T-cell (primary cell): ENCODE measurements around the gene CCNJL. TPM values are rescaled to one million over a fixed set of nuclear protein-coding genes. Genes with fewer than 3 reads are reported as not detected.
"Not testable (repeated sequence)": the region's sequence is repeated elsewhere in the genome, so short reads cannot be mapped to it uniquely, and the experiment has no call there.

Source experiments
- ATAC-seq, 4 experiments: fragments of 200-7000 bp in 3 of 4; fragments of 150-1000 bp in 1 of 4; cut with Tn5 transposase; replicated peaks in 1 of 4; 1 replicate in 3 of 4; 2 replicates in 1 of 4; pipeline ENCODE4 v1.10.0; 2021; ENCODE audit warnings: moderate library complexity in 3 of 4, mild to moderate bottlenecking in 2 of 4, moderate number of reproducible peaks in 1 of 4
- CTCF ChIA-PET, 2 donors: fragments of 300-600 bp; sonication (Branson Sonifier 250); formaldehyde crosslinking; loops; one replicate each; lab custom pipeline; 2022; ENCODE audit warnings: antibody characterized with exemption in 2 of 2; lab: Charles Lee
- POLR2A ChIA-PET, 2 donors: fragments of 300-600 bp; sonication (Branson Sonifier 250); formaldehyde crosslinking; loops; one replicate each; lab custom pipeline; 2022; ENCODE audit warnings: antibody characterized with exemption in 2 of 2; lab: Charles Lee
- DNase-seq, 35 experiments: peaks; one replicate each; pipeline versions ENCODE4 v3.0.0 to v3.0.0-alpha.2; 2013 to 2023
- H3K27ac ChIP-seq: one replicate; pipeline ENCODE4 v1.5.1; 2013; ENCODE audit warnings: low read length
- H3K27me3 ChIP-seq, 2 experiments: replicated peaks in 1 of 2; 1 replicate in 1 of 2; 2 replicates in 1 of 2; pipeline versions ENCODE4 v1.6.1 to v1.7.0; 2013; ENCODE audit warnings: low read length in 1 of 2, mixed read lengths in 1 of 2; ENCODE audit not compliant: control insufficient read depth in 2 of 2, insufficient read depth in 2 of 2; ENCODE audit errors: extremely low read depth in 1 of 2
- H3K36me3 ChIP-seq, 2 donors: 1 replicate in 1 of 2; 2 replicates in 1 of 2; pipeline versions ENCODE4 v1.6.1 to v1.7.0; 2013; ENCODE audit warnings: low read length in 1 of 2; ENCODE audit not compliant: control insufficient read depth in 2 of 2, insufficient read depth in 1 of 2; ENCODE audit errors: extremely low read depth in 1 of 2
- H3K4me1 ChIP-seq, 2 experiments: 1 replicate in 1 of 2; 2 replicates in 1 of 2; pipeline versions ENCODE4 v1.6.1 to v1.7.0; 2013; ENCODE audit warnings: low read length in 2 of 2, mixed read lengths in 1 of 2; ENCODE audit not compliant: insufficient read depth in 2 of 2, control insufficient read depth in 1 of 2; ENCODE audit errors: extremely low read depth in 1 of 2
- H3K4me3 ChIP-seq, 2 donors: 1 replicate in 1 of 2; 2 replicates in 1 of 2; pipeline versions ENCODE4 v1.5.1 to v1.7.0; 2013; ENCODE audit warnings: mild to moderate bottlenecking in 2 of 2, low read length in 1 of 2, moderate library complexity in 1 of 2; ENCODE audit not compliant: control insufficient read depth in 1 of 2; ENCODE audit errors: extremely low read depth in 1 of 2
- H3K9me3 ChIP-seq: 2 replicates; pipeline ENCODE4 v1.7.0; 2013
- H3K27ac Mint-ChIP-seq, 2 donors: one replicate each; pipeline ENCODE4 v1.8.0; 2020 to 2021; ENCODE audit warnings: mild to moderate bottlenecking in 2 of 2, mixed read lengths in 2 of 2
- H3K27me3 Mint-ChIP-seq, 2 donors: one replicate each; pipeline ENCODE4 v1.8.0; 2021 to 2022; ENCODE audit warnings: mixed read lengths in 2 of 2
- H3K36me3 Mint-ChIP-seq: one replicate; pipeline ENCODE4 v1.8.0; 2021; ENCODE audit warnings: mixed read lengths
- H3K4me1 Mint-ChIP-seq, 3 donors: one replicate each; pipeline ENCODE4 v1.8.0; 2020 to 2022; ENCODE audit warnings: mixed read lengths in 3 of 3, mild to moderate bottlenecking in 1 of 3
- H3K4me3 Mint-ChIP-seq, 3 donors: one replicate each; pipeline ENCODE4 v1.8.0; 2020 to 2022; ENCODE audit warnings: mild to moderate bottlenecking in 3 of 3, mixed read lengths in 3 of 3, moderate library complexity in 3 of 3
- H3K9me3 Mint-ChIP-seq, 3 donors: one replicate each; pipeline ENCODE4 v1.8.0; 2020 to 2022; ENCODE audit warnings: mixed read lengths in 3 of 3
- WGBS: methylation state at CpG from one replicate; pipeline ENCODE4 v1.1.5; 2013; ENCODE audit warnings: missing lambda C conversion rate; ENCODE audit not compliant: insufficient coverage; 5-methylcytosine and 5-hydroxymethylcytosine counted together
- total RNA-seq, 35 experiments: library from RNA in 6 of 35; stranded (reverse) in 6 of 35; fragments of 120-200 nt in 1 of 35; gene quantifications; one replicate each; pipeline versions ENCODE4 v1.2.1 to v1.2.4 and lab custom pipeline; 2013 to 2026

The CCNJL gene
- total RNA-seq, 5 donors from 2014 or later (not counting 1 experiment from before 2014, with no cell fraction given), result 0.33 to 0.41 (median 0.35) TPM; not detected in 2

DNA sequence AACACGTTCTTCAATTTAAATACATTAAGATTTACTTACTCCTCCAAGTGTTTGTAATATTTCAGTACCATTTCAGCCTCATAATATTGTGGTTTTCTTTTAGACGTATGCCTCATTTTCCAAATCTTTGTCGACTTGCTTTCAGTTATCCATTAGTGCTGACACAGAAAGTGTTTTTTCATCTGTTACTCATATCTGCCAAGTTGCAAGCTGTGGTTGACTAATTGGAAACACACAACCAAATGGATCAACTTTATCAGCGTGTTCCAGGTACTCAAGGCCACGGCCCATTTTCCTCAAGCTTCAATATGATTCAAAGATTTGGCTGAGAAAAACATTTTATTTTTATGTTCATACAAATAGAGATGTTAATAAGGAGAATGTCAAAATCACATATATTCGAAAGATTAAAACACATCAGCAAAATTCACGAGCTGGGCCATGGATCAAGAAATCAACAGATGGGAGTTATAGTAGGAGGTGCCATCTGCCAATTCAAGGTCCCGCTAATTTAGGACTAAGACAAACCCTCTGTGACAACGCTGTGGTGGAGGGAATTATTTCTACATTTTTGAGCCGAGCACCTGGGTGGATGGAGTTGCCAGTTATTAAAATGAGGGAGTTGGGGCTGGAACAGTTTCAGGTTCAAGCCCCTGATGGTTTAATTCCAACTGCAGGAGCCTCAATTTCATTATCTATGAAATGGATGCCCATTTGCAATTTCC, 27.2 kb upstream of the CCNJL start:
- ChIA-PET POLR2A (no interaction called here), CTCF (no interaction called here)

DNA sequence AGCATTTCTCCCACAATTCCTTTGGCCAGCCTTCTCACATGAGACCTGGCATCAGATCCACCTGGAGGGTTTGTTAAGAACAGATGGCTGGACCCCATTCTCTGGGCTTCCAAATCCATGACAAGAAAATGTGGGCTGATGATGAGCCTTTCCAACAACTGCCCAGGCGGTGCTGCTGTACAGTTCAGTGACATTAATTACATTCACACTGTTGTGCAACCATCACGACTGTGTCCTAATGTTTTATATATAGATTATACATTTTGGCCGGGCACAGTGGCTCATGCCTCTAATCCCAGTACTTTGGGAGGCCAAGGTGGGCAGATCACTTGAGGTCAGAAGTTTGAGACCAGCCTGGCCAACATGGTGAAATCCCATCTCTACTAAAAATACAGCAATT, 22.4 kb upstream of the CCNJL start:
- H3K4me3 ChIP-seq, H3K4me1 ChIP-seq, POLR2A ChIA-PET, H3K9me3 ChIP-seq, H3K36me3 Mint-ChIP-seq, DNase-seq, H3K36me3 ChIP-seq, H3K4me1 Mint-ChIP-seq, H3K27ac Mint-ChIP-seq, CTCF ChIA-PET, H3K4me3 Mint-ChIP-seq, H3K27me3 ChIP-seq, ATAC-seq, H3K9me3 Mint-ChIP-seq, H3K27ac ChIP-seq, H3K27me3 Mint-ChIP-seq: not testable (repeated sequence)
- no CpG with 5 or more reads among the region's 3 CpGs for WGBS

More for the DNA sequence above, 27.2 kb upstream of the CCNJL start:
- H3K4me1 Mint-ChIP-seq, result no peaks in the 10 kb centered on the region
- H3K27ac ChIP-seq, result no peak overlapping the region
- H3K9me3 Mint-ChIP-seq, result no peaks in the 10 kb centered on the region
- no peak for DNase-seq
- whole genome bisulfite sequencing, result no CpG with 5 or more reads among the region's 10 CpGs
- no peak for ATAC-seq
- no peaks in the 10 kb centered on the region for H3K36me3 ChIP-seq
- H3K4me1 ChIP-seq, result no peaks in the 10 kb centered on the region
- no peak overlapping the region for H3K4me3 ChIP-seq
- no peak overlapping the region for H3K4me3 Mint-ChIP-seq
- H3K27me3 ChIP-seq, result peaks cover 0 to 4% of the 10 kb centered on the region in 2 experiments
- no peak overlapping the region for H3K27ac Mint-ChIP-seq
- no peaks in the 10 kb centered on the region for H3K27me3 Mint-ChIP-seq
- H3K36me3 Mint-ChIP-seq, result no peaks in the 10 kb centered on the region
- H3K9me3 ChIP-seq, result no peaks in the 10 kb centered on the region

DNA sequence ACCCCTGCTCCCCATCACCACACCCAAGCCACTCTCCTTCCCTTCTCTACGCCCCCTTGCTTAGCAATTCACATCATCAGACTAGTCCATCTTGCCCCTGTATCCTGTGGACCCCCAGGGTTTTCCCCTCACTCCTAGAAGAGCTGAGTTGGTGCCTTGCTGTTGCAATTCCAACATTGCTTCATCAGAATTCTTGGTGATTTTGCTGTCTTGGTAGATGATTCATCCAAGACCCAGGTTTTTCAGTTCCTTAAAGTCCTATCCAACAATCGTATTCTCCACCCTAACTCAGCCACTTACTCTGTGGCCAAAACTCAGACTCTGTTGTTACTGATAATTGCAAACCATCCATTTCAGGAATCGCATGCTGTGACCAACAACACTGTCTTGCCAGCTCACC, 21.4 kb upstream of the CCNJL start:
- DNase-seq (no peak), ATAC-seq (no peak)
- H3K4me1 Mint-ChIP-seq, result peaks cover 0 to 4% (median 2%) of the 10 kb centered on the region in 3 donors
- H3K27me3 Mint-ChIP-seq, result peaks cover 2 to 7% of the 10 kb centered on the region in 2 donors
- no peak overlapping the region for H3K4me3 ChIP-seq
- POLR2A ChIA-PET, result no interaction called here
- H3K36me3 ChIP-seq, result no peaks in the 10 kb centered on the region
- peaks cover 0 to 3% of the 10 kb centered on the region in 2 experiments for H3K27me3 ChIP-seq
- H3K9me3 ChIP-seq, result no peaks in the 10 kb centered on the region
- H3K27ac Mint-ChIP-seq, result no peak overlapping the region
- H3K27ac ChIP-seq, result no peak overlapping the region
- CTCF ChIA-PET, result no interaction called here
- H3K36me3 Mint-ChIP-seq, result no peaks in the 10 kb centered on the region
- no peaks in the 10 kb centered on the region for H3K4me1 ChIP-seq
- 58% methylated on average over 3 of the region's 3 CpGs for WGBS
- no peaks in the 10 kb centered on the region for H3K9me3 Mint-ChIP-seq
- no peak overlapping the region for H3K4me3 Mint-ChIP-seq

DNA sequence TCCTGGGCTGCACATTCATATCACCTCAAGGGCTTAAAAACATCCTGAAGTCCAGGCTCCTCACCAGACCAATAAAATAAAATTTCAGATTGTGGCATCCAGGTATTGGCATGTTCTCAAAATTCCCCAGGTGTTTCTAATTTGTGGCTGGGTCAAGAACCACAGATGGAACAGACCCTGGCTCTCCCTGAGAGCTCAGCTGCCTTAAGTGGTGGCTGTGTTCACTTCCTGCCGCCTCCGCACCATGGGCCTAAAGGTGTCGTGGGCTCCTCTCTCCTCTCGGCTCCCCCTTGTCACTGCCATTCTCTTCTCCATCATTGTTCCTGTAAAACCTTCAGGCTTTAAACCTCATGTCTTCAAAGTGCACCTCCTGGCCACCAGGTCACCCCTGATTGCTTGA, 17.8 kb upstream of the CCNJL start:
- 21% methylated on average over 4 of the region's 4 CpGs for WGBS
- H3K27ac Mint-ChIP-seq, result no peak overlapping the region

DNA sequence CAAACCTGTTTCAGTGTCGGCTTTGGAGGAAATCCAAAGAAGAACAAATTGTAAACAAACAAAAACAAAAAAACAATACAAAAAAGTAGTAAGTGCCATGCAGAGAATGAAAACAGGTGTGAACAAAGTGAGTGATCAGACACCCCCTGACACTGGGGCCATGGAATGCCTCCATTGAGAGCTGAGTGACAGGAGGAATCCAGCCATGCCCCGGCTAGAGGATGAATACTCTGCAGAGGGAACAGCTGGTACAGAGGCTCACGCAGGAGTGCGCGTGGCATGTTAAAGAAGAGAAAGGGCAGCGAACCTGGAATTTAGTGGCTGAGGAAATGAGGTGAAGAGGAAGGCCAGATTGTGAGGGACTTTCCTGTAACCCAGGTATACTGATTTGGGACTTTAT, 15.5 kb upstream of the CCNJL start:
- Histone ChIP-seq H3K9me3 (no peaks in the 10 kb centered on the region), H3K36me3 (no peaks in the 10 kb centered on the region), H3K27me3 (no peaks in the 10 kb centered on the region), H3K4me1 (no peaks in the 10 kb centered on the region), H3K27ac (no peak overlapping the region), H3K4me3 (no peak overlapping the region)
- peaks cover 5 to 6% of the 10 kb centered on the region in 2 donors for H3K27me3 Mint-ChIP-seq
- no peak overlapping the region for H3K27ac Mint-ChIP-seq
- CTCF ChIA-PET, result no interaction called here
- no peaks in the 10 kb centered on the region for H3K36me3 Mint-ChIP-seq
- WGBS, result 98% methylated on average over 5 of the region's 6 CpGs
- ATAC-seq (no peak), DNase-seq (no peak)
- POLR2A ChIA-PET, result interaction anchor here in 1 of 2 donors (0.6 kb wide), 1 partner anchor 130 kb away, joined by 3 read pairs; no protein-coding TSS in a partner anchor
- no peaks in the 10 kb centered on the region for H3K9me3 Mint-ChIP-seq
- H3K4me3 Mint-ChIP-seq, result no peak overlapping the region
- H3K4me1 Mint-ChIP-seq, result peaks cover 0 to 4% (median 2%) of the 10 kb centered on the region in 3 donors

More for the DNA sequence above, 17.8 kb upstream of the CCNJL start:
- Histone ChIP-seq H3K27ac (no peak overlapping the region), H3K4me3 (no peak overlapping the region), H3K4me1 (no peaks in the 10 kb centered on the region), H3K9me3 (no peaks in the 10 kb centered on the region), H3K36me3 (no peaks in the 10 kb centered on the region), H3K27me3 (peaks cover 0 to 3% of the 10 kb centered on the region in 2 experiments)
- DNase-seq (no peak), ATAC-seq (no peak)
- CTCF ChIA-PET, result no interaction called here
- Mint-ChIP-seq H3K4me3 (no peak overlapping the region), H3K4me1 (peaks cover 0 to 4% (median 2%) of the 10 kb centered on the region in 3 donors), H3K36me3 (no peaks in the 10 kb centered on the region), H3K9me3 (no peaks in the 10 kb centered on the region), H3K27me3 (peaks cover 5 to 7% of the 10 kb centered on the region in 2 donors)
- POLR2A ChIA-PET, result interaction anchor here in 1 of 2 donors (0.5 kb wide), 1 partner anchor 574 kb away, joined by 3 read pairs; no protein-coding TSS in a partner anchor

DNA sequence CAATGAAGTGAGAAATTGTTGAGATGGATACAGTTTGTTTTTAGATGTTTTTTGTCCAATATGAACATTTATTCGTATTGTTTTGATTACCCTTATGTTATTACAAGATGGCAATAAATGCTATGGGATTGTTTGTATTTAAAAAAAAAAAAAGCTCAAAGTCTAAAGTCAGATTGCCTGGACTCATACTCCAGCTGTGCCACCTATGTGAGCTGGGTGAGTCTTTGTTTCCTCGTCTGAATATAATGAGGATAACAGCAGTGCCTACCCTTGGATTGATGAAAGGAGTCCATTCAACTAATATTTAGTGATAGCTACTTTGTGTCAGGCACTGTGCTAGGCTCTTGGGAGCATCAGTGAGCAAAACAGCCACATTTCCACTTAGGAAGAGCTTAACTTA, 14.6 kb upstream of the CCNJL start:
- Histone ChIP-seq H3K36me3 (no peaks in the 10 kb centered on the region), H3K4me3 (no peak overlapping the region), H3K27ac (no peak overlapping the region), H3K9me3 (no peaks in the 10 kb centered on the region), H3K4me1 (no peaks in the 10 kb centered on the region), H3K27me3 (no peaks in the 10 kb centered on the region)
- Mint-ChIP-seq H3K4me3 (no peak overlapping the region), H3K27ac (no peak overlapping the region), H3K4me1 (peaks cover 0 to 4% (median 2%) of the 10 kb centered on the region in 3 donors), H3K27me3 (peaks cover 6 to 9% of the 10 kb centered on the region in 2 donors), H3K9me3 (no peaks in the 10 kb centered on the region), H3K36me3 (no peaks in the 10 kb centered on the region)
- POLR2A ChIA-PET, result no interaction called here
- ATAC-seq (no peak), DNase-seq (no peak)
- no CpG with 5 or more reads among the region's 2 CpGs for WGBS
- CTCF ChIA-PET, result no interaction called here
